Uterus (tissue), 2 donors: ENCODE data around the gene NPAS1.

Source experiments
- POLR2A ChIP-seq, 2 donors: fragments of 450-650 bp; IDR thresholded peaks; one replicate each; pipeline ENCODE4 v1.6.1; 2016; ENCODE audit warnings: antibody characterized with exemption in 2 of 2, mild to moderate bottlenecking in 1 of 2, moderate library complexity in 1 of 2
- TF ChIP-seq, protein P1 (sequence below), 4 experiments: fragments of 200-600 bp in 2 of 4; fragments of 450-650 bp in 2 of 4; sonication (generic) in 2 of 4; IDR thresholded peaks; one replicate each; pipeline ENCODE4 v1.5.1; 2016 to 2019; ENCODE audit warnings: antibody characterized with exemption in 4 of 4, mild to moderate bottlenecking in 2 of 4, moderate library complexity in 1 of 4

GRCh38 chr19:47084879-47085439, 65.3 kb downstream of the NPAS1 start:
- TF ChIP-seq, protein P1, sequence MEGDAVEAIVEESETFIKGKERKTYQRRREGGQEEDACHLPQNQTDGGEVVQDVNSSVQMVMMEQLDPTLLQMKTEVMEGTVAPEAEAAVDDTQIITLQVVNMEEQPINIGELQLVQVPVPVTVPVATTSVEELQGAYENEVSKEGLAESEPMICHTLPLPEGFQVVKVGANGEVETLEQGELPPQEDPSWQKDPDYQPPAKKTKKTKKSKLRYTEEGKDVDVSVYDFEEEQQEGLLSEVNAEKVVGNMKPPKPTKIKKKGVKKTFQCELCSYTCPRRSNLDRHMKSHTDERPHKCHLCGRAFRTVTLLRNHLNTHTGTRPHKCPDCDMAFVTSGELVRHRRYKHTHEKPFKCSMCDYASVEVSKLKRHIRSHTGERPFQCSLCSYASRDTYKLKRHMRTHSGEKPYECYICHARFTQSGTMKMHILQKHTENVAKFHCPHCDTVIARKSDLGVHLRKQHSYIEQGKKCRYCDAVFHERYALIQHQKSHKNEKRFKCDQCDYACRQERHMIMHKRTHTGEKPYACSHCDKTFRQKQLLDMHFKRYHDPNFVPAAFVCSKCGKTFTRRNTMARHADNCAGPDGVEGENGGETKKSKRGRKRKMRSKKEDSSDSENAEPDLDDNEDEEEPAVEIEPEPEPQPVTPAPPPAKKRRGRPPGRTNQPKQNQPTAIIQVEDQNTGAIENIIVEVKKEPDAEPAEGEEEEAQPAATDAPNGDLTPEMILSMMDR (IDR thresholded peaks at IDR 0.05) = no peak
- no peak for TF ChIP-seq POLR2A (IDR thresholded peaks at IDR 0.05)
